SK-N-SH treated with all-trans-retinoic acid at 6 μM for 48 hours (cell line): ENCODE measurements around the gene TNFRSF13B.

Experiments used
- ATAC-seq: fragments of 200-7000 bp; cut with Tn5 transposase; 3 replicates; pipeline ENCODE4 v1.9.1; 2020; ENCODE audit warnings: mild to moderate bottlenecking, moderate library complexity
- BACH2 ChIP-seq: fragments of 250-450 bp; sonication (Bioruptor Pico); IDR thresholded peaks from 2 replicates; pipeline ENCODE4 v1.9.0; 2021; ENCODE audit warnings: mild to moderate bottlenecking, borderline replicate concordance
- CSRNP3 ChIP-seq: fragments of 250-450 bp; sonication (Bioruptor Pico); IDR thresholded peaks from 2 replicates; pipeline ENCODE4 v1.5.1; 2021; ENCODE audit warnings: mild to moderate bottlenecking, moderate library complexity
- ESRRG ChIP-seq: fragments of 250-450 bp; sonication (Bioruptor Pico); IDR thresholded peaks from 2 replicates; pipeline ENCODE4 v1.6.1; 2021; ENCODE audit warnings: mild to moderate bottlenecking
- GLIS3 ChIP-seq: fragments of 250-450 bp; sonication (Bioruptor Pico); IDR thresholded peaks from 2 replicates; pipeline ENCODE4 v1.5.0; 2020; ENCODE audit warnings: mild to moderate bottlenecking, moderate library complexity
- ISL1 ChIP-seq: fragments of 250-450 bp; sonication (Bioruptor Pico); IDR thresholded peaks from 2 replicates; pipeline ENCODE4 v2.1.2; 2022; ENCODE audit warnings: mild to moderate bottlenecking, moderate library complexity
- OSR1 ChIP-seq: fragments of 250-450 bp; sonication (Bioruptor Pico); IDR thresholded peaks from 2 replicates; pipeline ENCODE4 v1.8.0; 2022; ENCODE audit warnings: moderate library complexity, mild to moderate bottlenecking, inconsistent platforms
- PATZ1 ChIP-seq: fragments of 250-450 bp; sonication (Bioruptor Pico); IDR thresholded peaks from 2 replicates; pipeline ENCODE4 v1.8.0; 2020; ENCODE audit warnings: mild to moderate bottlenecking, moderate library complexity, borderline replicate concordance
- POU6F1 ChIP-seq: fragments of 250-450 bp; sonication (Bioruptor Pico); IDR thresholded peaks from 2 replicates; pipeline ENCODE4 v1.8.0; 2021; ENCODE audit warnings: low read depth, mild to moderate bottlenecking, moderate library complexity, borderline replicate concordance
- PPARA ChIP-seq: fragments of 250-450 bp; sonication (Bioruptor Pico); IDR thresholded peaks from 2 replicates; pipeline ENCODE4 v1.5.0; 2020; ENCODE audit warnings: mild to moderate bottlenecking, borderline replicate concordance
- RARB ChIP-seq: fragments of 250-450 bp; sonication (Bioruptor Pico); IDR thresholded peaks from 2 replicates; pipeline ENCODE4 v1.8.0; 2021; ENCODE audit warnings: mild to moderate bottlenecking, moderate library complexity
- SNAI2 ChIP-seq: fragments of 250-450 bp; sonication (Bioruptor Pico); IDR thresholded peaks from 2 replicates; pipeline ENCODE4 v1.5.0; 2020; ENCODE audit warnings: mild to moderate bottlenecking, moderate library complexity
- TCF4 ChIP-seq: fragments of 250-450 bp; sonication (Bioruptor Pico); IDR thresholded peaks from 2 replicates; pipeline ENCODE4 v1.8.0; 2021; ENCODE audit warnings: mild to moderate bottlenecking, moderate library complexity, borderline replicate concordance
- TOX ChIP-seq: fragments of 250-450 bp; sonication (Bioruptor Pico); IDR thresholded peaks from 2 replicates; pipeline ENCODE4 v1.8.0; 2021; ENCODE audit warnings: mild to moderate bottlenecking, moderate library complexity, borderline replicate concordance
- TSHZ2 ChIP-seq: fragments of 250-450 bp; sonication (Bioruptor Pico); IDR thresholded peaks from 2 replicates; pipeline ENCODE4 v1.5.0; 2020; ENCODE audit warnings: mild to moderate bottlenecking, moderate library complexity
- ZC3H10 ChIP-seq: fragments of 250-450 bp; sonication (Bioruptor Pico); IDR thresholded peaks from 2 replicates; pipeline ENCODE4 v1.5.1; 2021; ENCODE audit warnings: mild to moderate bottlenecking, moderate library complexity
- ZFP3 ChIP-seq: fragments of 250-450 bp; sonication (Bioruptor Pico); IDR thresholded peaks from 2 replicates; pipeline ENCODE4 v1.5.0; 2020; ENCODE audit warnings: mild to moderate bottlenecking, moderate library complexity
- ZFP30 ChIP-seq: fragments of 450-650 bp; formaldehyde crosslinking; IDR thresholded peaks from 2 replicates; pipeline ENCODE4 v1.5.0; 2022; ENCODE audit warnings: mild to moderate bottlenecking, moderate library complexity
- ZNF565 ChIP-seq: fragments of 450-650 bp; formaldehyde crosslinking; conservative IDR thresholded peaks from 2 replicates; pipeline ENCODE4 v1.5.0; 2020; ENCODE audit warnings: low read depth, mild to moderate bottlenecking, moderate library complexity
- ZNF70 ChIP-seq: fragments of 450-650 bp; formaldehyde crosslinking; IDR thresholded peaks from 2 replicates; pipeline ENCODE4 v1.5.0; 2020; ENCODE audit warnings: mild to moderate bottlenecking, moderate library complexity
- ZNF8 ChIP-seq: fragments of 450-650 bp; formaldehyde crosslinking; IDR thresholded peaks from 2 replicates; pipeline ENCODE4 v1.5.0; 2020; ENCODE audit warnings: mild to moderate bottlenecking, moderate library complexity

The TNFRSF13B gene

GRCh38 chr17:16986391-16986790 lies 14.5 kb upstream of the TNFRSF13B start:
- ATAC-seq: no peak
- TF ChIP-seq OSR1 (CRISPR knock-in tag): no peak
- TF ChIP-seq ZNF70 (CRISPR knock-in tag): no peak

GRCh38 chr17:16981928-16982327 lies 10.0 kb upstream of the TNFRSF13B start:
- TF ChIP-seq BACH2 (CRISPR knock-in tag) (no peak), RARB (CRISPR knock-in tag) (no peak), ZC3H10 (CRISPR knock-in tag) (no peak), TSHZ2 (no peak), TOX (no peak), ZNF70 (CRISPR knock-in tag) (no peak), OSR1 (CRISPR knock-in tag) (no peak), ZFP3 (no peak)

GRCh38 chr17:16980813-16981731 lies 9.2 kb upstream of the TNFRSF13B start:
- ATAC-seq: no peak
- no peak for TF ChIP-seq ZFP30
- no peak for TF ChIP-seq GLIS3 (CRISPR knock-in tag)
- TF ChIP-seq ESRRG (CRISPR knock-in tag): no peak
- no peak for TF ChIP-seq RARB (CRISPR knock-in tag)
- TF ChIP-seq OSR1 (CRISPR knock-in tag): no peak
- no peak for TF ChIP-seq SNAI2 (CRISPR knock-in tag)
- TF ChIP-seq ZC3H10 (CRISPR knock-in tag): no peak
- no peak for TF ChIP-seq ISL1 (CRISPR knock-in tag)
- no peak for TF ChIP-seq BACH2 (CRISPR knock-in tag)
- no peak for TF ChIP-seq TOX
- no peak for TF ChIP-seq ZFP3
- no peak for TF ChIP-seq PATZ1 (CRISPR knock-in tag)
- TF ChIP-seq POU6F1 (CRISPR knock-in tag): no peak
- no peak for TF ChIP-seq PPARA (CRISPR knock-in tag)
- TF ChIP-seq CSRNP3 (CRISPR knock-in tag): no peak
- TF ChIP-seq TCF4 (CRISPR knock-in tag): no peak
- no peak for TF ChIP-seq ZNF8 (CRISPR knock-in tag)
- no peak for TF ChIP-seq ZNF565 (CRISPR knock-in tag)
- no peak for TF ChIP-seq TSHZ2
- no peak for TF ChIP-seq ZNF70 (CRISPR knock-in tag)
- TF ChIP-seq, all 23 proteins: peak for 0

More at GRCh38 chr17:16981928-16982327, 10.0 kb upstream of the TNFRSF13B start:
- no peak for ATAC-seq
